Pancreas (tissue), 10 donors: ENCODE results near the gene CPLX1. TPM values are rescaled to one million over a fixed set of nuclear protein-coding genes. Genes with fewer than 3 reads are reported as not detected.
A peak's percentile ranks its signal among the peaks of the same experiment; 100 is the strongest.

Source experiments
- ATAC-seq, 4 donors: fragments of 200-7000 bp; cut with Tn5 transposase; one replicate each; pipeline versions ENCODE4 v1.8.0 to v1.9.1; 2020; ENCODE audit warnings: mild to moderate bottlenecking in 4 of 4, moderate library complexity in 4 of 4
- DNase-seq, 6 donors: peaks; one replicate each; pipeline ENCODE4 v3.0.0-alpha.2; 2020
- FAIRE-seq: peaks from 2 replicates; lab custom pipeline; 2012; peaks lifted over from hg19 to GRCh38; lab: Jason Lieb, UNC
- H3K27ac ChIP-seq, 4 donors: fragments of 200-600 bp; sonication (generic); 1 replicate in 3 of 4; 2 replicates in 1 of 4; pipeline versions ENCODE4 v1.5.0 to v1.8.0; 2020
- H3K27me3 ChIP-seq, 4 donors: fragments of 200-600 bp; one replicate each; pipeline ENCODE4 v1.8.0; 2021
- H3K36me3 ChIP-seq, 3 donors: fragments of 200-600 bp; sonication (generic) in 1 of 3; one replicate each; pipeline versions ENCODE4 v1.5.0 to v1.8.0; 2020 to 2021
- H3K4me1 ChIP-seq, 3 donors: fragments of 200-600 bp; one replicate each; pipeline ENCODE4 v1.8.0; 2021
- H3K4me3 ChIP-seq, 4 donors: fragments of 200-600 bp; sonication (generic) in 2 of 4; one replicate each; pipeline versions ENCODE4 v1.5.0 to v1.8.0; 2020 to 2021
- H3K9me3 ChIP-seq, 4 donors: fragments of 200-600 bp; one replicate each; pipeline ENCODE4 v1.8.0; 2021
- CTCF ChIP-seq, 4 donors: fragments of 200-600 bp; sonication (generic) in 3 of 4; IDR thresholded peaks; one replicate each; pipeline versions ENCODE4 v1.5.0 to v1.8.0; 2021; ENCODE audit warnings: antibody characterized with exemption in 4 of 4
- WGBS, 2 donors: extraction: QIAGEN DNeasy Blood & Tissue Kit; methylation state at CpG; one replicate each; pipeline ENCODE4 v1.1.7; 2013; 5-methylcytosine and 5-hydroxymethylcytosine counted together
- intact Hi-C, 3 donors: fragments of 100-400 bp; cut with DNase I; formaldehyde crosslinking; loops; one replicate each; pipeline versions ENCODE4 v1.11.1 to v1.14.2; 2022
- polyA plus RNA-seq, 2 donors: library from polyadenylated mRNA; stranded (reverse); fragments of 200-250 nt; gene quantifications; one replicate each; pipeline ENCODE4 v1.2.3, GENCODE V29; 2013
- total RNA-seq, 6 donors: library from RNA; stranded (reverse); fragmentation: NEBNext Ultra II Directional in 4 of 6; extraction: Animal tissue kit (Norgen Biotek cat#: 25700) in 4 of 6; gene quantifications; one replicate each; pipeline versions ENCODE4 v1.2.1 to v1.2.4, GENCODE V29; 2021 to 2023
- donor health status: healthy with polysubstance abuse.
- donor health status: DM: no; HTN: no; CAD: no; lungs with moderate emphysema.
- donor health status: DM: no; HTN: no; CAD: no.
- donor health status: control.
- donor health status: control.
- donor health status: Bipolar disorder and iron deficiency.
- donor health status: DM: yes; HTN: yes; CAD: no.
- donor health status: DM: no; HTN: no; CAD: no.
- donor health status: DM: no; HTN: no; CAD: no.
- donor health status: DM: yes; HTN: yes; CAD: no.

The CPLX1 gene
- total and polyA plus RNA-seq, 8 donors, result 0.51 to 7.7 (median 1.4) TPM

DNA sequence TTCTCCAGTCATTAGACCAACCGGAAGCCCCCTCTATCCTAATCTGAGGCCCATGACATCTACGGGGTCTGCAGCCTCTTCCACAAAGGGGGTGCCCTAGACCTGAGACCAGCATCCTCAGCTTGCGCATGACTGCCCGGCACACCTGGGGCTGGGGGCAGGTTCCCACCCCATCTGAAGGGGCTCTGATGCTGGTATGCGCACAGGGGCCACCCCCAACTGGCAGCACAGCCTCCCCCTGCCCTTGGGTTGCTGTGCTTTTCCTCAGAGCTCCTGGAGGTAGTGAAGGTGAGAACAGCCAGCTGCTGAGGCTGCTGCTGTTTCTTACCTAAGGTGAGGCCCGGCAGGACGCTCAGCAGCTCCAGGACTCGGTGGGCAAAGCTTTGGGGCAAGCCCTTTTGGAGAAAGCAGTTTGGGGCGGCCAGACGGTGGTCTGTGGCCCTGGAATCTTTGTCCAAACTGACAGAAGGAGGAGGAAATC, 18.9 kb upstream of the CPLX1 start:
- Histone ChIP-seq H3K4me1 (no peaks in the 10 kb centered on the region), H3K27ac (no peak overlapping the region), H3K27me3 (no peaks in the 10 kb centered on the region), H3K36me3 (peaks cover 3 to 11% (median 7%) of the 10 kb centered on the region in 3 donors), H3K9me3 (no peaks in the 10 kb centered on the region), H3K4me3 (no peak overlapping the region)
- no peak for TF ChIP-seq CTCF (IDR thresholded peaks at IDR 0.05)
- WGBS, 2 donors, result 97 to 98% methylated on average over 10 of the region's 10 CpGs
- FAIRE-seq, result no peak
- peak in 3 of 6 donors; percentile 6 to 40 (median 32) for DNase-seq
- intact Hi-C loops, result no loop called here
- no peak for ATAC-seq

DNA sequence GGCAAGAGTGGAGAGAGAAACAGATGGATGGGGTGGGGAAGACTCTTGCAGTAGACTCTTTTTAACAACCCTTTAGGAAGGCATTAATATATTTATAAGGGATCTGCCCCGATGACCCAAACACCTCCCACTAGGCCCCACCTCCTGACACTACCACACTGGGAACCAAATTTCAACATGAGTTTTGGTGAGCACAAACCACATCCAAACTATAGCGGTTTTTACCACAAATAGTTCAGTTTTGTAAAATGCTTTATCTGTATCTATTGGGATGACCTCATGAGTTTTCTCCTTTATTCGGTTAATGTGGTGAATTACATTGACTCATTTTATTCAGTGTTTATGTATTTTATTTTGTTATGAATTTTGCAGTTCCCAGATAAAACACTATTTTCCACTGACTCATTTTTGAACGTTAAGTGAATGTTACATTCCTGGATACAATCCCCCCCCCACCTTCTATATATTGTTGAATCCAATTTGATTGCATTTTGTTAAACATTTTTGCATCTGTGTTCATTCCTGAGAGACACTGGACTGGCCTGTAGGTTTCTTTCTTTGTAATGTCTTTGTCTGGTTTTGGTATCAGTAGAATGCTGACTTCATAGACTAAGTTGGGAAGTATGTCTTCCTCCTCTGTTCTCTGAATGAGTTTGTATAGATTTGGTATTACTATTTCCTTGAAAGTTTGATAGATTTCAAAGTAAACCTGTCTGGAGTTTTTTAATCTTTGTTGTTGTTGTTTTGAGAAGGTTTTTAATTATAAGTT, 13.9 kb upstream of the CPLX1 start:
- intact Hi-C loops, result no loop called here
- TF ChIP-seq CTCF (IDR thresholded peaks at IDR 0.05), result no peak
- no peak overlapping the region for H3K27ac ChIP-seq

DNA sequence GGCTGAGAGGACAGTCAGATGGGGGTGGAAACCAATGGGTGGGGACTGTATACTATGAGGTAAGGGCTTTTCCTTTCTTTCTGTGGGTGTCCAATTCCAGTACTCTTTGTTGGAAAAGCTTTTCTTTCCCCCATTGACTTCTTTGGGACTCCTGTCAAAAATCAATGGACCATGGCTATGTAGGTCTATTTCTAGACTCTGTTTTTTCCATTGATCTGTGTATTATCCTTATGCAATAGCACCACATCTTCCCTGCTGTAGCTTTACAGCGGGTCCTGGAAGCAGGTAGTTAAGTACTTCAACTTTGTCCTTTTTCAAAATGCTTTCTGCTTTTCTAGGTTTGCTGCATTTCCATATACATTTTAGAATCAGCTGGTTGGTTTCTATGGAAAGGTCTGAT, 11.8 kb upstream of the CPLX1 start:
- ATAC-seq (no peak), FAIRE-seq (no peak), DNase-seq (no peak)
- TF ChIP-seq CTCF (IDR thresholded peaks at IDR 0.05), result no peak
- H3K4me3 ChIP-seq, result no peak overlapping the region
- no peak overlapping the region for H3K27ac ChIP-seq
- intact Hi-C loops, result no loop called here
- H3K9me3 ChIP-seq, result peaks cover 0 to 3% (median 0%) of the 10 kb centered on the region in 4 donors
- no peaks in the 10 kb centered on the region for H3K27me3 ChIP-seq
- WGBS, 2 donors, result 98 to 100% methylated on average over 1 of the region's 1 CpG
- no peaks in the 10 kb centered on the region for H3K36me3 ChIP-seq
- H3K4me1 ChIP-seq, result peaks cover 7 to 14% (median 7%) of the 10 kb centered on the region in 3 donors

More for the DNA sequence above, 13.9 kb upstream of the CPLX1 start:
- H3K4me3 ChIP-seq, result no peak overlapping the region
- H3K4me1 ChIP-seq, result peaks cover 7 to 14% (median 7%) of the 10 kb centered on the region in 3 donors
- no peaks in the 10 kb centered on the region for H3K36me3 ChIP-seq
- peaks cover 0 to 3% (median 0%) of the 10 kb centered on the region in 4 donors for H3K9me3 ChIP-seq
- DNase-seq (no peak), ATAC-seq (no peak), FAIRE-seq (no peak)
- WGBS, 2 donors, result 90 to 93% methylated on average over 4 of the region's 4 CpGs
- H3K27me3 ChIP-seq, result no peaks in the 10 kb centered on the region

DNA sequence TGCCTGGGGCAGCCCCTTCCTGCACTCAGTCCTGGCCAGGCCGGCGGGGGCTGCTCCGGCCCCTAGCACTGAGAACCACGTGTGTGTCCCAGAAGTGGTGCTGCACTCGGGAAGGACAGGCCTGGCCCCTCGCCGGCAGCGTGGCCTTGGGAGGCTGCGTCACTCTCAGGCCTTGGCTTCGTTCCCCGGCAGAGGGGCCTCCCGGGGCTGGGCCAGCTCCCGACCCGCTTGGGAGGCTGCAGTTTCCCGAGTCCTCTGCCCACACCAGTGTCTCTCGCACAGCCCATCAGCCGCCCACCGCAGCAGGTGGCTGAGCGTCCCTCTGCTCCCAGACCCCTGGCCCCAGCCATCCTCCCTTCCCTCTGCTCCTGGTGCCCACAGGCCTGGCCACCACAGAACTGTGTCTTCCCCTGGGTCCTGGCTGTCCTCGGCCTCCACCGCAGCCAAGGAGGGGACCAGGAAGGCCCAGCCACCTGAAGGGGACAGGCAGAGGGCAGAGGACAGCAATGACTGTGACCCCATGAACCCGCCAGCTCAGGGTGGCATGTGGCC, 10.9 kb upstream of the CPLX1 start:
- ATAC-seq (peak; percentile 68 to 87 (median 81)), FAIRE-seq (no peak), DNase-seq (peak; percentile 56 to 85 (median 79))
- Histone ChIP-seq H3K27me3 (no peaks in the 10 kb centered on the region), H3K36me3 (no peaks in the 10 kb centered on the region), H3K4me3 (no peak overlapping the region), H3K9me3 (peaks cover 0 to 3% (median 0%) of the 10 kb centered on the region in 4 donors), H3K27ac (peak overlapping the region; percentile 27 to 64 (median 60)), H3K4me1 (peaks cover 7 to 14% (median 7%) of the 10 kb centered on the region in 3 donors)
- intact Hi-C loops, result no loop called here
- no peak for TF ChIP-seq CTCF (IDR thresholded peaks at IDR 0.05)
- WGBS, 2 donors, result 35 to 36% methylated on average over 22 of the region's 22 CpGs
